ENCODE results near the gene PAPOLB.
A peak's percentile ranks its signal among the peaks of the same experiment; 100 is the strongest.
"Not testable (repeated sequence)": the region's sequence is repeated elsewhere in the genome, so short reads cannot be mapped to it uniquely, and the experiment has no call there.

The PAPOLB gene

DNA sequence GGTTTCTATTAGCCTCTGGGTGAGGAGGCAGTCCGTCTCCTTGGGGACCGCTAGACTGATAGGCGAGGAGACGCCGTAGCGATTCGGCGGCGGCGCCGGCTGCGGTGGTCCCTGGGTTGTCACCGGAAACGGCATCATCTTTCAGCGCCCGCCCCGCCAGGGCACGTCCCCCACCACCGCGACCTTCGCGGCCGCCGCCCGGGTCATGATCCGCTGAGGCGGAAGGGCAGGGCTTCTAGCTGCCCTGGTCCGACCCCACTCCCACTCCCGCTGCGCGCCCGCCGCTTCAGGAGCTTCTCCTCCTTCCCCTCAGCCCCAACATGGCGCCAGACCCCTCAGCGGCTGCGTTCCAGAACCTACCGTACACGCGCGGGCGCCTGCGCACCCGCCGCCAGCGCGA lies at the start of gene PAPOLB:
TSS of gene PAPOLB (minus strand) at position 358 of the 400 bp plus-strand sequence. CDS start at position 138, 220 bp downstream.
- DNase-seq, result peak; percentile 22

DNA sequence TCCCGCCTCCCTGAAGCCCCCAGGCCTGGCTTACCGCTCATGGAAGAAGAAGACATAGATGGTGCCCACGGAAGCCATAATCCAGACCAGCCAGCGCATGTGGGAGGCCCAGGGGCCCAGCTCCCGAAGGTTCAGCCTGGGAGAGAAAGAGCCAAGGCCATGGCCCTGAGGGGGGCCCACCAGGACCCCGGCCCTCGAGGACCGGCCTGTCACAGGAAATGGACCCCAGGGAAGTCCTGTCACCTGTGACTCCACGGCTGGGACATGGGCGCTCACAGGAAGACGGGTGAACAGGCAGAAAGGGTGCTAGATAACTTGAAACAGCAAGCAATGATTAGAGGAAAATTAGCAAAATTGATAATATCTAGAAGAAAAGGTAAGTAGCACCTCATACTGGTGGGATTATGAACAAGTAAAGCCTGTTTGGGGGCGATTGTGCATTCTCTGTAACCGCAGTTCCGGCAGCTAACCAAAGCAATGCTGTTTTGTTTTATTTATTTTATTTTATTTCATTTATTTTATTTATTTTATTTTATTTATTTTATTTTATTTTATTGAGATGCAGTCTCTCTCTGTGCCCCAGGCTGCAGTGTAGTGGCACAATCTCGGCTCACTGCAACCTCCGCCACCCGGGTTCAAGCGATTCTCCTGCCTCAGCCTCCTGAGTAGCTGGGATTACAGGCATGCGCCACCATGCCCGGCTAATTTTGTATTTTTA lies 49.4 kb upstream of the PAPOLB start:
- no peak for DNase-seq

DNA sequence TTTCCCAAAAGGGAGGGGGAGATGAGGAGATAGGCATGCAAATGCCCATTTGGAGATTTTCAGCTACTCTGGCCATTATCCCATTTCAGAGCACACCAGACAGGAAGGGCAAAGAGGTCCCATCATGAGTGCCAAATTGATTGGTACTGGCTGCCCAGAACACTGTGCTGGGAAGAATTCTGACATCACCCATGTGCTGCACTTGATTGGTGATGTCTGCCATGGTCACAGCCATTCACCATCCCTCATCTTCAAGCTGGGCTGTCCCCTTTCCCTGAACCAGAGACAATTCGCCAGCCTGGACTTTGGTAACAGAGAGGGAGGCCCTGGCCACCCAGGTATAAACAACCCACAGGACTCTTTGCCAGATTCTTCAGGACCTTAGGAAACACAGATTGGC lies 44.9 kb upstream of the PAPOLB start:
- DNase-seq, result no peak

DNA sequence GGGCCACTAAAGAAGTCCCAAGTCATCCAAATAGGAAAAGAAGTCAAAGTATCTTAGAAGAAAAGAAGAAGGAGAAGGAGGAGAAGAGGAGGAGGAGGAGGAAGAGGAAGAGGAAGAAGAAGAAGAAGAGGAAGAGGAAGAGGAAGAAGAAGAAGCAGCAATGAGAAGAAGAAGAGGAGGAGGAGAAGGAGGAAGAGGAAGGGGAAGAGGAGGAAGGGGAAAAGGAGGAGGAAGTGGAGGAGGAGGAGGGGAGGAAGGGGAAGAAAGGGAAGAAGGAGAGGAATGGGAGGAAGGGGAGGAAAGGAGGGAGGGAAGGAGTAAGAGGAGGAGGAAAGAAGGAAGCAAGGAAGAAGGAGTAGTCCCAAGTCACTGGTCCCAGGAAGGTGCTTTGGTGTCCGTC lies 43.3 kb upstream of the PAPOLB start:
- no peak for DNase-seq

DNA sequence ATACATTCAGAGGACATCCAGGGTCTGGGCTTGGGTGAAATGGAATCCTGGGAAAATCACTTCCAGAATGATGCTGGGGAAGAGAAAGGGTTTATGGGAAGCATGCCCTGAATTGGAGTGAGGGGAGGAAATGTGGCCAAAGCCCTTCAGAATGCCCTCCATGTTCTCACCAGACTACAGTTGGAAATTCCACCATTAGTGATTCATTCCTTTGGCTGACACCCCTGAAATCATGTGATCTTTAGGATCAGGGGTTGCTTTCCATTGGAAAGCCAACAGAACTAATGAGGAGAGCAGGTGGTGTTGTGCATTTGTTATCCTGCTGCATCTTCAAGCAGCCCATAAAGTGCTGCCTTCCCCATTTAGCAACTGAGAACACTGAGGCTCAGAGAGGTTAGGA lies 42.5 kb upstream of the PAPOLB start:
- no peak for DNase-seq

DNA sequence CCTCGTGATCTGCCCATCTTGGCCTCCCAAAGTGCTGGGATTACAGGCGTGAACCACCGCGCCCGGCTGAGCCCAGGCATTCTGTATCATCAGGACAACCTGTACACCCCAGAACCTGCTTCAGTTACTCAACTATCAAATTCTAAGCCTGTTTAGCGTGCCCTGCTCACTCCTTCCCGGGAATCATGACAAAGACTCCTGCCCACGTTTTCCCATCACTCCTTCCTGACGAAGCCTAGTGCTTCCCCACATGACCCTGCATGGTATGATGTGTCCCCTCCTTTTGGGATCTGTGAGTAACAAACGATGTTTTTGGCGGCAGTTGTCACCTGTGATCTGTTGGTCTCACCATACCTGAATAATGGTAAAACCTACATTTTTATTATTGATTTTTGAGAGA lies 33.9 kb upstream of the PAPOLB start:
- no peak for DNase-seq

DNA sequence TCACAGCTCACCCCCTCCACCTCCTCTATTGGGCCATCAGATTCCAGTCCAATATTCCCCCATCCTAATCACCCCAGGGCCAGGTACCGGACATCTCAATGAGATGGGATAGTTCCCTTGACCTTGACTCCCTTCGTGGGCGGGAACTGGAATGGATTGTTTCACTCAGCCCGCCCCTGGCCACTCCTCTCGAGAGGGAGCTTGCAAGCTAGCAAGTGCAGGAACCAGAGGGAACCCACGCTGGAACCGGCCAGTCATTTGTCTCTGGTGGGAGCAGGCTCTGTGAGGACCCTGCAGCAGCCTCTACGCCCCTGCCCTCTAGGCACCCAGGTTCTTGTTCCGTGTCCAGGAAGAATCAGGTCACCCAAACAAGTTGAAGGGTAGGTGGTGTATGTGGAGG lies 32.7 kb upstream of the PAPOLB start:
- DNase-seq, result no peak

DNA sequence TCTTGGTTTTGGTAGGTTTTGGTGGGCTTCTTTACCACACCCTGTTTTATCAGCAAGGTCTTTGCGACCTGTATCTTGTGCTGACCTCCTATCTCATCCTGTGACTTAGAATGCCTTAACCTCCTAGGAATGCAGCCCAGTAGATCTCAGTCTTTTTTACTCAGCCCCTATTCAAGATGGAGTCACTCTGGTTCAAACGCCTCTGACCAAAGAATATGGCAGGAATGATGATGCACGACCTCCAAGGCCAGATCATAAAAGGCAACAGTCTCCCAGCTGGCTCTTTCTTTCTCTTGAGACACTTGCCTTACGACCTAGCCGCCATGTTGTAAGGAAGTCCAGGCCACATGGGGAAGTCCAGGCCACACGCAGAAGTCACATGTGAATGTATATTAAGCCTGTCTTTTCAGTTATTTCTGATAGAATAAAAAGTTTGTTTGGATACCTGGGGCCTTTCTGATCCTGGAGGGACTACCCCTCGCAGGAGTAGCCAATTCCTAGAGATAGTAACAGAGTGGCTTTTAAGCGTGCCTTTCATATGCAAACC lies 32.2 kb upstream of the PAPOLB start:
- no peak for DNase-seq

DNA sequence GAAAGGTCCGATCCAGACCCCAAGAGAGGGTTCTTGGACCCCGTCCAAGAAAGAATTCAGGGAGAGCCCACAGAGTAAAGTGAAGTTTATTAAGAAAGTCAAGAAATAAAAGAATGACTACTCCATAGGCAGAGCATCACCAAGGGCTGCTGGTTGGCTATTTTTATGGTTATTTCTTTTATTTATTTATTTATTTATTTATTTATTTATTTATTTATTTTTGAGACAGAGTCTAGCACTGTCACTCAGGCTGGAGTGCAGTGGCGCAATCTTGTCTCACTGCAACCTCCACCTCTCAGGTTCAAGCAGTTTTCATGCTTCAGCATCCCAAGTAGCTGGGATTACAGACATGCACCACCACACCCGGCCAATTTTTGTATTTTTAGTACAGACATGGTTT lies 31.4 kb upstream of the PAPOLB start:
- not testable (repeated sequence) for DNase-seq

DNA sequence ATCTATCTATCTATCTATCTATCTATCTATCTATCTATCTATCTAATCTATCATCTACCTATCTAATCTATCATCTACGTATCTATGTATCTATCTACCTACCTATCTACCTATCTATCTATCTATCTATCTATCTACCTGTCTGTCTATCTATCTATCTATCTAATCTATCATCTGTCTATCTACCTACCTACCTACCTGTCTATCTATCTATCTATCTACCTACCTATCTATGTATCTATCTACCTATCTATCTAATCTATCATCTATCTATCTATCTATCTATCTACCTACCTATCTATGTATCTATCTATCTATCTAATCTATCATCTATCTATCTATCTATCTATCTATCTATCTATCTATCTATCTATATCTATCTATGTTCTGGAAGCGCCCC lies 29.7 kb upstream of the PAPOLB start:
- not testable (repeated sequence) for DNase-seq

DNA sequence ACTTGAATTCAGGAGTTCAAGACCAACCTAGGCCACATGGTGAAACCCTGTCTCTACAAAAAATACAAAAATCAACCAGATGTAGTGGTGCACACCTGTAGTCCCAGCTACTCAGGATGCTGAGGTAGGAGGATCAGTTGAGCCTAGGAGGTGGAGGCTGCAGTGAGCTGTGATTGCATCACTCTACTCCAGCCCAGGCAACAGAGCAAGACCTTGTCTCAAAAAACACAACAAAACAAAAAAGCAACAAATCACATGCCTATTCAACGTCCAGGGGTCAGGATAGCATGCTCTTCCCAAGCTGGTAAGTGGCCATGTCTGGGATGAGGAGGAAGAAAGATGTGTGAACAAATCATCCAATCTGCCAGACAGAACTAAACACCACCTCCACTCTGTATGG lies 27.9 kb upstream of the PAPOLB start:
- DNase-seq, result no peak

DNA sequence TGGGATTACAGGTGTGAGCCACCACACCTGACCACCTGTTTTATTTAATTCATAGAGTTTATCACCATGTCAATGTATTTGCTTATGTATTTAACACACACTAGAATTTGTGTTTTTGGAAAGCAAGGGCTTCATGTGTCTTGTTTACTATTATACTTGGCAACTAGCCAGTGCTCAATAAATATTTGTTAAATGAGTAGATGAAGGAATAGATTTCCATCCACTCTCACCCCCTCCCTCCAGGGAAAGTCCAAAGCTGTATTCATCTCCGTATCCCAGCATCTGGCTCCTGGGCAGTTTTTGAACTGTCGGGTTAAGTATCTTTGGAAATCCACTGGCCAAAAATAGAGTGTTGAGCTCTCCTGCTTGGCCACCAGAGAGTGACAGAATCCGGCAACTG lies 26.3 kb upstream of the PAPOLB start:
- no peak for DNase-seq

DNA sequence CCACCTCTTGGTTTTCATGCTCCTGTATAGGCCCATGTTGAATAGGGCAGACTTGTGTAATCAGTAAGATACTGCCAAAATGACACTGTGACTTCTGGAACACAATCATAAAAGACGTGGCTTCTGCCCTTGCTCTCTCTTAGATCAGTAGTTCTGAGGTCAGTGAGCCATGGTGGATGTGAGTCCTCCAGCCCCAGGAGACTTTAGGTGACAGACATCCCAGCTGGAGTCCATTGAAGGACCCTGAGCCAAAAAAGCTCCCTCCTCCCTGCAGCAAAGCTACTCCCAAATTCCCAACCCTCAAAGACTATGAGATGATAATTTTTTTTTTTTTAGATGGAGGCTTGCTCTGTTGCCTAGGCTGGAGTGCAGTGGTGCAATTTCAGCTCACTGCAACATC lies 24.8 kb upstream of the PAPOLB start:
- no peak for DNase-seq

DNA sequence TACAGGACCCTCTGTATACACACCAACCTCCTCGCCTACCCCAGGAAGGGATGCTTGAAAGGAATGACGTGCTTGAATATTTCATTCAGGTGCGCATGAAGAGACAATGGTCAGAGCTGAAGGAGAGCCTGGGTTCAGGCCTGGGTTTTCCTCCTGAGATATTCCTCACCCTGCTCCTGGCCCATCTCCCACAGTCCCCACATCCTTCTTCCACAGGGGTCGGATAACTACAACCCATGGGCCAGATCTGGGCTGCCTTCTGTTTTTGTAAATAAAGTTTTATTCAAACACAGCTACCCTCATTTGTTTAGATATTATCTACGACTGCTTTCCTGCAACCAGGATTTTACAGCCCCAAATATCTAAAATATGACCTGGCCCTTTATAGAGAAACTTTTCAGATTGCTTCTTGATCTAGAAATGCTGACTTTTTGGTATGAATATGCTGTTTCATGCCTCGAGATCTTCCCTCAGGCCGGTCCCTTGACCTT lies 23.5 kb upstream of the PAPOLB start:
- DNase-seq, result no peak

DNA sequence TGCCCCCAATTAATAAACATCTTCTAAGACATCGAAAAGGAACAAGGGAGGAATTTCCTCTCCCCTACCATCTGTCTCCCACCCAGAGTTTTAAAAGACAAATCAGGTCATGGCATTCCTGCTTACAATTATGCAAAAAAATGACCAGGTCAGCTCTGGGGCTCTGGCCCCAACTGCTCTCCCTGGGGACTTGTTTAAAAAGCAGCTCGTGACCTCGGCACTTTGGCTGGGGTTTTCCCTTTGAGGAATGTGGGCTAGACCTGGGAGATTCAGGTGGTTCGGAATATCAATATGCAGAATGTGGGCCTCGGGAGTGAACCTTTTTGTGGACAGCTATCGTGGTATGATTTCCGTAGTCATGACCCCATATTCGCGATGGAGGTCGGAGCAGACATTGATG lies 22.3 kb upstream of the PAPOLB start:
- DNase-seq, result no peak

DNA sequence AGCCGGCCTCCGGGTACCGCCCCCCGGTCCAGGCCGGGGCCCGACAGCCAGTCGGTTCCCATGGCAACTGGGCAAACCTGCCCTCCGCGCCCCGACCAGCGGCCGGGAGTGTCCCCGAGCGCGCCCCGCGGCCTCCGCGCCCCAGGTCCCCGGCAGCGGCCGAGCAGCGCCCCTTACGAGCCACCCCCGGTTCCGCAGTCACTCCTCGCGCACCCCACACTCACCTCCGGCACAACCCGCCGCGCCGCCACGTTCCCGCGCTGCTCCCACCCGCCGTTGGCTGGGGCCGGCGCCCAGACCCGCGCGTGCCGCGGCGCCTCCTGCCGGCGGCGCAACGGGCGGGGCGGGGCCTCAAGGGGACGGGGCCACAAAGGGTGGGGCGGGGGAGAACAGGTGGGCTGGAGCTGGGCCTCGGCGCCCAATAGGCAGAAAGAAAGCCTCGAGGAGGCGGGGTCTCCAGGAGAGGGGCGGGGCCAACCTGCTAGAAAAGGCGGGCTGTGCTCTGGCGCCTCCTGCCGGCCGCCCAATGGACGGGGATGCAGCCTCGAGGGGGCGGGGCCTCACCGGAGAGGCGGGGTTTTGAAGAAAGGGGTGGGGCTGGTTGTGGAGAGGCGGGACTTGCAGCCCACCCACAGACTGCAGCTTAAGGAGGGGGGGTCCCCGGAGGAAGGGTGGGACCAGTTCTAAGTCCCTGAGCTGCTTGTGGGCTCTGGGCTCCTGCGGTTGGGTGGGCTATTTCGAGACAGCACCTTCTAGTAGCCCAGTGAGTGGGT lies 21.7 kb upstream of the PAPOLB start, which contains the start of gene RADIL:
TSS of gene RADIL (minus strand) at position 345 of the 773 bp plus-strand sequence. CDS start 5,577 bp downstream, outside the sequence.
- peak; percentile 87 for DNase-seq

DNA sequence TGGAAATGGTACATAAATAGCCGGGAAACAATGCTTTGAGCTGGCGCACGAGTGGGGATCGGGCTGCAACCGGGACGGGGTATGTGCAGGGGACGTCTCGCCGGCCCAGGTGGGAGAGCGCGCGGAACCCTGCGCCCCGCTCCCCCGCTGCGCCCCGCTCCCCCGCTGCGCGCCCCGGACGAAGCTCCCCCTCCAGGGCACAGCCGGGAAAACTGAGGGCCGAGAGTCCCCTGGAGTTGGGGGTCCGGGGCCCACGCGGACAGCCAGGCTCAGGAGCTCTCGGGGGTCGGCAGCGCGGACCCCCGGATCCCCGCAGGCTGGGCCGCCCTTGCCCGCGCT lies 21.2 kb upstream of the PAPOLB start:
- no peak for DNase-seq

DNA sequence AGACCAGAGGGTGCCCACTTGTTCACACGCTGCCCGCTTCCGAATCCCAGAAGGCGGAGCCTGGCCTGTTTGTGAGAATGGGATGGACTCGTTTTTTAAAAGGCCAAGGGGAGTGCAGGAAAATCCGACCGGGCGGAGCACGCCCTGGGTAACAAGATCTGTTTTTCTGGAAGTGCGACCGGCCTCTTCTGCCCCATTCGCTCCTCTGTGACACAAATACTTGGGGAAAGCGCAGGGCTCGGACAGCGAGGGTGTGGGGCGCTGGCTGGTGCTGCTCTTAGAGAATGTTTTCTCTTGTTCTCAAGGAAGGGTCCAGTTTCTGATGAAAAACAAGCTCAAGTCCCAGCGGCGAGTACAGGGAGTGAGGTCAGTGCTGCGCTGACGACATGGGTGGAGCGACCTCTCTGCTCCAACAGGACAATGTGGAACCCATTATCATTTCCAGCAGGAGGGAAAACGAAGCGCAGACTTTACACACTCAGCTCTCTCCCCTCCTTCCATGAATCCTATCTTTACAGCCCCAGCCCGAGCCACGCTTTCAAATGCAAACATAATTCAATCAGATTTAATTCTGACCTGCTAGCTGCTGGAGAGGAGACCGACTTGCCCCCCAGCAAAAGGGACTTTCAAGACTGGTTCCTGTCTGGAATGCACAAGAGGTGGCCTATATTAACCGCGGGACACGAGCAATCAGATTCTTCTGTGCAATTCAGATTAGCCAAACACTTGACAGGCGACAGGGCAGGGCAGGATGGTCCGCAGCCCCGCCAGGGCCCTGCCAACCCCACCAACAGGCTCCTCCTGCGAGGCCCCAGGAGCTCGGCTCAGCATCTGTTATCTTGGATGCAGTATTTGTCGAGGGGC lies 20.6 kb upstream of the PAPOLB start:
- DNase-seq, result no peak

DNA sequence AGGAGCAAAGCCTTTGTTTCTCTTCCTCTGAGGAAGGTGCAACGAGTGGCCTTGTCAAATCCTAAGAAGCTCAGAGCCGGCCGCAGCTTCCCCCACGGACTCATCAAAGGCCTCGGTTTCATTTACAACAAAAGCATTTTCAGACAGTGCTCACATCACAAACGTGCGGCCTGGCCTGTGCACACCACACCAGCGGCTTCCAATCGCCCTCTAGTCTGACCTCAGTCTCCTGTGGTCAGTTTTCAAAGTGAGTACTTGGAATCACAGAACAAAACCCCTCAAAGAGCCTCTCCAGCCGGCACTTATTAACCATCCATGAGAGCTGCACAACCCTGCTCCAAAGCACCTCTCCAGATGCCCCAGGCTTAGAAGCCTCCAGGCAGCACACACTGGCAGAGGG lies 18.4 kb upstream of the PAPOLB start:
- DNase-seq, result no peak

DNA sequence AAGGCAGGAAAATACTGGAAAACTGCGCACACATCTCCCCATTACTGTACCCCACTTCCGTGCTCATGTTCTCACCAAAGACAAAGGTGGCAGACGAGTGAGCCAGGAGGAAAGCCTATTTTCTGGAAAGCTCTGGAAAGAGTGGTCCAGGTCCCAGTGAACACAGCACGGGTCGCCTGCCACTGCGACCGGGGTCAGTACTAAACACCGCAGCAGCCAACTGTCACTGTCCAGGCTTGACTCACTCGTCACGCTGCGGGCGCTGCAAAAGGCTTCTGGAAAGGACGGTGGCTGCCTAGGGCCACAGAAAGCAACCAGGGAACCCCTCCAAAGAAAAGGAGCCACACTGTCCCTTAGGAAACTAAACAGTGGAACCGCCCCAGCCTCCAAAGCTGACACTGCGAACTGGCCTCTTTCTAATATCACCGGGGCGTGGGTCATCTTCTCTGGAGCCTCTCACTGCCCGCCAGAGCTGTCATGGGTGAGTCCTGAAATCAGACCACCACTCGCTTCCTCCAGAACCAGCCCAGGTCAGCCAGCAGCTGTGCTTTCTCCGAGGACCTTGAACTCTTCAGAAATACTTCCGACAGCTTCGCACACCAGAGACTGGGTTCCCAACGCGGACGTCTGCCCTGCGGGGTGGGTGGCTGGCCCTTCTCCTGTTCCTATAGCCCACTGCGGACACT lies 17.7 kb upstream of the PAPOLB start:
- no peak for DNase-seq

DNA sequence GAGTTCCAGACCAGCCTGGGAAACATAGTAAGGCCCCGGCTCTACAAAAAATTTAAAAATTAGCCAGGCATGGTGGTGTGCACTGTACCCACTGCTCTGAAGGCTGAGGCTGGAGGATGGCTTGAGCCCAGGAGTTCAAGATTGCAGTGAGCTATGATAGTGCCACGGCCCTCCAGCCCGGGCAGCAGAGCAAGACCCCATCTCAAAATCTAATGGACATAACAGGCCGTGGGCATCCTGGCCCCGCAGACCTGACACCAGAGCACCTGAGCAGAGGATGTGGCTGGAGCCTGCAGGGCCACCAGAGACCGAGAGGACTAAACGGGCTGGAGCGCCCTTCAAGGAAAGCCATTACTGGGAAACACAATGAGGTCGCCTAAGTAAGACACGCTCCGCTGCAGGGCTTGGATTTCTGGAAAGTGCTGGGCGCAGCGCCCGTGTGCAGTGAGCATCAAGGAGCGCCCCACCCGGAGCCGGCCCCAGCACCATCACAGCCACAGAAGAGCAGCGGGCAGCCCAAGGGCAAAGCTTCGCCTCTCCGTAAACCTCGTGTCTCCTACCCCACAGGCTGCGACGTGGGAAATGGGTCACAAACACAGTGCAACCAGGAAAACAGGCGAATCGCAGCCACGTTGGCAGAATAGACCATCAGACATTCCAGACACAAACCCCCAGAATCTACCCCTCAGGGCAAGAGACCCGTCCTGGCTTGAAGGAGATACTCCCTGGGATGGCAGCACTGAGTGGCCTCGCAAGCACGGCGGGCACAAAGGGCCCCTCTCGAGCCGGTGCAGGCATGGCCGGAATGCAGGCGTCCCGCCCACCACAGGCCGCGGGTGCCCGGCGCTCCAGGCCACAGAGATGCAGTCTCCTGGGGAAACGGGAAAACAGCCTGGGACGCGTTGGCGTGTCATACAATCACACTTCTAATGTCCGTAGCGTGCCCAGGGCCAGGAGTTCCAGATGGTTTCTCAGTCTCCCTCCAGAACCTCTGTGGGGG lies 16.8 kb upstream of the PAPOLB start:
- DNase-seq, result no peak
